ENCODE results near the gene TTYH3. TPM values are rescaled to one million over a fixed set of nuclear protein-coding genes. Genes with fewer than 3 reads are reported as not detected.

Gene TTYH3
- polyA plus RNA-seq, 1 donor (not counting 4 experiments of a cell fraction or from before 2014, with no cell fraction given) = 8.5 TPM

DNA sequence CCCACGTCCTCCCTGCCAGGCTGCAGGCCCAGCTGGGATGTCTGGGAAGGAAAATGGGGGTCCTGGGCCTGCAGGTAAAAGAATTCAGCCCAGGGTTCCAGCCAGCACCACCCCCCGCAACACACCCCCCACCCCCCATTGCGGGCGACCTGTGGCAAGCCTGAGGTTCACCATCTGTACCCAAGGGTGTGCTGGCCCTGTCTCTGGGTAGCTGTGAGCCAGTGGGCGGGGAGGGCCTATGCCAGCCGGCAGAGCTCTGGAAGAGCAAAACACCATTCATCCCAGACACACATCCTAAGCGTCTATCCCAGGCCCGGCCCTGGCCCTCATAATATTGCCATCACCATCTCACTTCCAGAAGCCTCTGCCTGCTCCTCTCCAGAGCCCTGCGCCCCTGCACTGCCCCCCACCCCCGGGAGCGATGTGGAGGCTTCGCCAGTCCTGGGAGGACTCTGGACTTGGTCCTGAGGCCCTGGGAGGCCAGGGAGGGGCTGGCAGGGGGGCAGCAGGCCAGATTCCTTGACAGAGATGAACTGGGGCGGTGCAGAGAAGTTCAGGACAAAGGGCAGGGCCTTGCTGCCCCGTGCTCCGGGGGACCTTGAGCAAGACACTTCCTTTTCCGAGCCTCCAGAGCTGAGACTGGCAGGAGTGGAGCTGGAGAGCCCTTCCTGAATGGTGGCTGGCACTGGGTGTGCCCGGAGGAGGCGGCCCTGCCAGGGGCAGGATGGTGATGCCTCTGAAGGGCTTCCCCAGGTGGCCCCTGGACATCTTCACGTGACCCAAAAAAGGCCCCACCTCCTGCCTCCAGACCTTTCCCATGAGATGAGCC, 8.7 kb upstream of the TTYH3 start:
- H3K27me3 ChIP-seq (ENCODE audit: control insufficient read depth, extremely low read depth, insufficient read depth, low read length) = peaks cover 14% of the 10 kb centered on the region
- H3K4me3 ChIP-seq (ENCODE audit: control insufficient read depth in 2 of 3, extremely low read depth in 1 of 3, insufficient read depth in 2 of 3, low read depth in 1 of 3, low read length in 3 of 3) = no peak overlapping the region
- no peaks in the 10 kb centered on the region for H3K36me3 ChIP-seq (ENCODE audit: control insufficient read depth in 2 of 2, extremely low read depth in 1 of 2, insufficient read depth in 2 of 2, low read length in 2 of 2)
- H3K79me2 ChIP-seq (ENCODE audit: control insufficient read depth, insufficient read depth, low read length) = no peaks in the 10 kb centered on the region
- no peaks in the 10 kb centered on the region for H3K9me3 ChIP-seq (ENCODE audit: control insufficient read depth, low read depth, low read length)
- peaks cover 9% of the 10 kb centered on the region for H3K4me1 ChIP-seq (ENCODE audit: control insufficient read depth, extremely low read depth, insufficient read depth, low read length)
- dilution Hi-C loops (cut with MboI; ENCODE audit: extremely low pct_ligation_motif_present, low sequenced_read_pairs) = no loop called here
- H3K9me1 ChIP-seq (ENCODE audit: control insufficient read depth, extremely low read depth, insufficient read depth, low read length) = no peaks in the 10 kb centered on the region
- H4K20me1 ChIP-seq (ENCODE audit: control insufficient read depth, extremely low read depth, insufficient read depth, low read length) = no peaks in the 10 kb centered on the region
- DNase-seq (ENCODE audit: low read depth, low spot score) (no peak), FAIRE-seq (no peak)
- no peak overlapping the region for H2AFZ ChIP-seq (ENCODE audit: control insufficient read depth, low read length)
- no peak overlapping the region for H3K4me2 ChIP-seq (ENCODE audit: control insufficient read depth, extremely low read depth, insufficient read depth, low read depth, low read length)
- TF ChIP-seq EZH2 (IDR thresholded peaks at IDR 0.05; ENCODE audit: low read length) (no peak), CTCF (optimal IDR thresholded peaks at IDR 0.05 in 1 of 3, IDR thresholded peaks at IDR 0.05 in 1 of 3, conservative IDR thresholded peaks at IDR 0.05 in 1 of 3; ENCODE audit: extremely low read depth in 1 of 3, insufficient read depth in 2 of 3, low read length in 3 of 3) (no peak)
- H3K27ac ChIP-seq (ENCODE audit: control insufficient read depth, insufficient read depth, low read length) = no peak overlapping the region
- H3K9ac ChIP-seq (ENCODE audit: control insufficient read depth, extremely low read depth, insufficient read depth, low read length) = no peak overlapping the region

DNA sequence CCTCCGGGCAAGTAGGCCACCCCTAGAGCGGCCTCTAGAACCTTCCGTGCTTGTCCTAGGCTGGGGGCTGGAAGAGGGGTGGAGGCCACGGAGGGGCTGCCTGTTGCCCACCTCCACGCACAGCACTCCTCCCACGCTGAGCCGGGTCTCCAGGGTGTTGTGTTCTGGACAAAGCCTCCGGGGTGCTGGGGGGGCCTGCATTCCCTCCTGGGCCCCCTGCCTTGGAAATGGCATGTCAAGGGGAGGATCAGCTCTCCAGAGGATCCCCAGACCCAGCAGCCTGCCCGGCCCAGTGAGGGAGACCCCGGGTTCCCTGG, 8.1 kb upstream of the TTYH3 start:
- Histone ChIP-seq H3K9me3 (ENCODE audit: control insufficient read depth, low read depth, low read length) (no peaks in the 10 kb centered on the region), H3K4me2 (ENCODE audit: control insufficient read depth, extremely low read depth, insufficient read depth, low read depth, low read length) (no peak overlapping the region), H3K4me1 (ENCODE audit: control insufficient read depth, extremely low read depth, insufficient read depth, low read length) (peaks cover 9% of the 10 kb centered on the region), H3K79me2 (ENCODE audit: control insufficient read depth, insufficient read depth, low read length) (no peaks in the 10 kb centered on the region), H3K27me3 (ENCODE audit: control insufficient read depth, extremely low read depth, insufficient read depth, low read length) (peaks cover 8% of the 10 kb centered on the region), H3K4me3 (ENCODE audit: control insufficient read depth in 2 of 3, extremely low read depth in 1 of 3, insufficient read depth in 2 of 3, low read depth in 1 of 3, low read length in 3 of 3) (no peak overlapping the region), H3K9ac (ENCODE audit: control insufficient read depth, extremely low read depth, insufficient read depth, low read length) (no peak overlapping the region), H3K36me3 (ENCODE audit: control insufficient read depth in 2 of 2, extremely low read depth in 1 of 2, insufficient read depth in 2 of 2, low read length in 2 of 2) (no peaks in the 10 kb centered on the region), H3K9me1 (ENCODE audit: control insufficient read depth, extremely low read depth, insufficient read depth, low read length) (no peaks in the 10 kb centered on the region), H3K27ac (ENCODE audit: control insufficient read depth, insufficient read depth, low read length) (no peak overlapping the region), H4K20me1 (ENCODE audit: control insufficient read depth, extremely low read depth, insufficient read depth, low read length) (no peaks in the 10 kb centered on the region), H2AFZ (ENCODE audit: control insufficient read depth, low read length) (no peak overlapping the region)
- dilution Hi-C loops (cut with MboI; ENCODE audit: extremely low pct_ligation_motif_present, low sequenced_read_pairs) = no loop called here
- TF ChIP-seq EZH2 (IDR thresholded peaks at IDR 0.05; ENCODE audit: low read length) = no peak
- no peak for TF ChIP-seq CTCF (optimal IDR thresholded peaks at IDR 0.05 in 1 of 3, IDR thresholded peaks at IDR 0.05 in 1 of 3, conservative IDR thresholded peaks at IDR 0.05 in 1 of 3; ENCODE audit: extremely low read depth in 1 of 3, insufficient read depth in 2 of 3, low read length in 3 of 3)
- DNase-seq (ENCODE audit: low read depth, low spot score) (no peak), FAIRE-seq (no peak)
